HEK293 (cell line): ENCODE results near the gene TNKS2.

Experiments used
- CTCF ChIA-PET: fragments of 350-600 bp; formaldehyde crosslinking; extraction: SDS; loops from one replicate; lab custom pipeline; 2021; ENCODE audit warnings: antibody characterized with exemption; lab: Yijun Ruan, JAX
- POLR2A ChIA-PET: fragments of 300-600 bp; formaldehyde crosslinking; extraction: SDS; loops from one replicate; lab custom pipeline; 2020; ENCODE audit warnings: antibody characterized with exemption, inconsistent platforms; lab: Yijun Ruan, JAX
- H3K27ac ChIP-seq: fragments of 200-500 bp; sonication (Bioruptor generic); 2 replicates; pipeline ENCODE4 v1.5.1; 2014; ENCODE audit warnings: low read depth, low read length, control low read depth, inconsistent platforms; ENCODE audit errors: extremely low read depth
- H3K36me3 ChIP-seq, 2 experiments: fragments of 200-500 bp in 1 of 2; sonication (Bioruptor generic) in 1 of 2; 1 replicate in 1 of 2; 2 replicates in 1 of 2; pipeline ENCODE4 v1.5.1; 2014 to 2017; ENCODE audit warnings: inconsistent platforms in 2 of 2, low read length in 2 of 2; ENCODE audit not compliant: control insufficient read depth in 2 of 2, insufficient read depth in 1 of 2
- H3K4me1 ChIP-seq: fragments of 200-500 bp; sonication (Bioruptor generic); 2 replicates; pipeline ENCODE4 v1.5.1; 2014; ENCODE audit warnings: mild to moderate bottlenecking, low read length, inconsistent platforms; ENCODE audit not compliant: control insufficient read depth, insufficient read depth
- H3K4me3 ChIP-seq: 2 replicates; pipeline ENCODE4 v1.5.1; 2011; ENCODE audit warnings: low read depth, mild to moderate bottlenecking, control low read depth, low read length, moderate library complexity
- H3K9me3 ChIP-seq: fragments of 200-500 bp; sonication (Bioruptor generic); 2 replicates; pipeline ENCODE4 v1.5.1; 2014; ENCODE audit warnings: low read depth, low read length, inconsistent platforms; ENCODE audit not compliant: control insufficient read depth, insufficient read depth
- HOXD13 ChIP-seq: sonication (generic); formaldehyde crosslinking; IDR thresholded peaks from 2 replicates; pipeline ENCODE4 v1.8.0; 2022; ENCODE audit warnings: missing genetic modification reagents, borderline replicate concordance
- PRDM1 ChIP-seq: fragments of 450-650 bp; formaldehyde crosslinking; IDR thresholded peaks from 2 replicates; pipeline ENCODE4; 2016; ENCODE audit warnings: missing biosample characterization, missing genetic modification characterization
- SP2 ChIP-seq: fragments of 450-650 bp; formaldehyde crosslinking; IDR thresholded peaks from 2 replicates; pipeline ENCODE4 v1.5.1; 2016; ENCODE audit warnings: missing biosample characterization, missing genetic modification characterization
- SP7 ChIP-seq: fragments of 450-650 bp; formaldehyde crosslinking; IDR thresholded peaks from 2 replicates; pipeline ENCODE4 v1.5.1; 2016; ENCODE audit warnings: missing biosample characterization, missing genetic modification characterization
- YY2 ChIP-seq: fragments of 450-650 bp; formaldehyde crosslinking; IDR thresholded peaks from 2 replicates; pipeline ENCODE4 v1.5.1; 2016; ENCODE audit warnings: missing biosample characterization, missing genetic modification characterization
- ZBTB17 ChIP-seq: fragments of 450-650 bp; formaldehyde crosslinking; IDR thresholded peaks from 2 replicates; pipeline ENCODE4 v1.5.1; 2016; ENCODE audit warnings: missing biosample characterization, missing genetic modification characterization
- ZBTB21 ChIP-seq: fragments of 450-650 bp; formaldehyde crosslinking; IDR thresholded peaks from 2 replicates; pipeline ENCODE4 v1.5.1; 2017; ENCODE audit warnings: missing biosample characterization, missing genetic modification characterization
- ZEB2 ChIP-seq: fragments of 450-650 bp; formaldehyde crosslinking; IDR thresholded peaks from 2 replicates; pipeline ENCODE4 v1.5.1; 2016; ENCODE audit warnings: missing biosample characterization, missing genetic modification characterization
- ZFHX2 ChIP-seq: fragments of 450-650 bp; formaldehyde crosslinking; conservative IDR thresholded peaks from 2 replicates; pipeline ENCODE4 v1.5.1; 2016; ENCODE audit warnings: missing biosample characterization, missing genetic modification characterization
- ZNF114 ChIP-seq: fragments of 450-650 bp; formaldehyde crosslinking; IDR thresholded peaks from 2 replicates; pipeline ENCODE4 v1.5.0; 2017; ENCODE audit warnings: missing biosample characterization, missing genetic modification characterization
- ZNF16 ChIP-seq: fragments of 450-650 bp; formaldehyde crosslinking; IDR thresholded peaks from 2 replicates; pipeline ENCODE4 v1.5.1; 2016; ENCODE audit warnings: low read depth, missing biosample characterization, missing genetic modification characterization
- ZNF18 ChIP-seq: fragments of 450-650 bp; formaldehyde crosslinking; IDR thresholded peaks from 2 replicates; pipeline ENCODE4 v1.5.1; 2016; ENCODE audit warnings: missing biosample characterization, missing genetic modification characterization
- ZNF184 ChIP-seq: fragments of 450-650 bp; IDR thresholded peaks from 2 replicates; pipeline ENCODE4 v1.5.1; 2018; ENCODE audit warnings: missing biosample characterization, mild to moderate bottlenecking, missing genetic modification characterization
- ZNF280D ChIP-seq: fragments of 450-650 bp; formaldehyde crosslinking; IDR thresholded peaks from 2 replicates; pipeline ENCODE4 v1.5.1; 2016; ENCODE audit warnings: missing biosample characterization, missing genetic modification characterization
- ZNF302 ChIP-seq: fragments of 450-650 bp; formaldehyde crosslinking; IDR thresholded peaks from 2 replicates; pipeline ENCODE4 v1.5.1; 2016; ENCODE audit warnings: missing biosample characterization, missing genetic modification characterization, low read depth
- ZNF341 ChIP-seq: fragments of 450-650 bp; formaldehyde crosslinking; IDR thresholded peaks from 2 replicates; pipeline ENCODE4; 2016; ENCODE audit warnings: low read depth, missing biosample characterization, missing genetic modification characterization
- ZNF362 ChIP-seq: fragments of 450-650 bp; formaldehyde crosslinking; IDR thresholded peaks from 2 replicates; pipeline ENCODE4 v1.5.1; 2016; ENCODE audit warnings: missing biosample characterization, missing genetic modification characterization
- ZNF501 ChIP-seq: fragments of 450-650 bp; formaldehyde crosslinking; IDR thresholded peaks from 2 replicates; pipeline ENCODE4 v1.5.1; 2016; ENCODE audit warnings: missing biosample characterization, missing genetic modification characterization
- ZNF549 ChIP-seq: fragments of 450-650 bp; IDR thresholded peaks from 2 replicates; pipeline ENCODE4 v1.5.1; 2018; ENCODE audit warnings: missing biosample characterization, missing genetic modification characterization, mild to moderate bottlenecking, inconsistent platforms, moderate library complexity
- ZNF560 ChIP-seq: fragments of 450-650 bp; formaldehyde crosslinking; IDR thresholded peaks from 2 replicates; pipeline ENCODE4 v1.5.1; 2017; ENCODE audit warnings: missing biosample characterization, missing genetic modification characterization, borderline replicate concordance
- ZNF580 ChIP-seq: fragments of 450-650 bp; formaldehyde crosslinking; IDR thresholded peaks from 2 replicates; pipeline ENCODE4 v1.5.1; 2016; ENCODE audit warnings: missing biosample characterization, missing genetic modification characterization
- ZNF629 ChIP-seq: fragments of 450-650 bp; formaldehyde crosslinking; IDR thresholded peaks from 2 replicates; pipeline ENCODE4 v1.5.1; 2017; ENCODE audit warnings: missing biosample characterization, missing genetic modification characterization
- ZNF639 ChIP-seq: fragments of 450-650 bp; formaldehyde crosslinking; IDR thresholded peaks from 2 replicates; pipeline ENCODE4 v1.5.1; 2016; ENCODE audit warnings: missing biosample characterization, missing genetic modification characterization
- ZNF658 ChIP-seq: fragments of 450-650 bp; formaldehyde crosslinking; IDR thresholded peaks from 2 replicates; pipeline ENCODE4; 2016; ENCODE audit warnings: missing biosample characterization, missing genetic modification characterization
- ZNF692 ChIP-seq: fragments of 450-650 bp; formaldehyde crosslinking; IDR thresholded peaks from 2 replicates; pipeline ENCODE4 v1.5.1; 2016; ENCODE audit warnings: missing biosample characterization, missing genetic modification characterization
- ZNF701 ChIP-seq: fragments of 450-650 bp; formaldehyde crosslinking; IDR thresholded peaks from 2 replicates; pipeline ENCODE4 v1.5.1; 2016; ENCODE audit warnings: missing biosample characterization, missing genetic modification characterization
- ZNF791 ChIP-seq: fragments of 450-650 bp; formaldehyde crosslinking; IDR thresholded peaks from 2 replicates; pipeline ENCODE4 v1.5.1; 2016; ENCODE audit warnings: missing biosample characterization, missing genetic modification characterization
- ZNF792 ChIP-seq: fragments of 450-650 bp; formaldehyde crosslinking; IDR thresholded peaks from 2 replicates; pipeline ENCODE4 v1.5.1; 2016; ENCODE audit warnings: missing biosample characterization, missing genetic modification characterization
- ZXDB ChIP-seq: fragments of 450-650 bp; formaldehyde crosslinking; IDR thresholded peaks from 2 replicates; pipeline ENCODE4 v1.5.1; 2016; ENCODE audit warnings: missing biosample characterization, missing genetic modification characterization

Gene TNKS2

GRCh38 chr10:91901784-91902677, 103.8 kb downstream of the TNKS2 start:
- H3K9me3 ChIP-seq, result no peaks in the 10 kb centered on the region
- CTCF ChIA-PET, result no interaction called here
- H3K27ac ChIP-seq, result no peak overlapping the region
- H3K4me3 ChIP-seq, result no peak overlapping the region
- POLR2A ChIA-PET, result interaction anchor here (0.6 kb wide), 2 partner anchors 19 to 59 kb away, joined by 3 to 7 read pairs; no protein-coding TSS in a partner anchor
- peaks cover 3% of the 10 kb centered on the region; the same call in 1 of the 2 replicates for H3K4me1 ChIP-seq
- peaks cover 0 to 3% of the 10 kb centered on the region in 2 experiments; a peak in 1 of 3 replicates for H3K36me3 ChIP-seq
- TF ChIP-seq ZBTB17 (tag by site-specific recombination) (peak; percentile 19; the same call in 1 of the 2 replicates), ZNF792 (no peak), YY2 (tag by site-specific recombination) (no peak), ZNF501 (tag by site-specific recombination) (no peak; the same call in 1 of the 2 replicates), ZNF549 (no peak), ZNF114 (no peak), ZNF658 (tag by site-specific recombination) (no peak), ZNF580 (tag by site-specific recombination) (no peak), ZNF560 (tag by site-specific recombination) (no peak), ZNF184 (tag by site-specific recombination) (peak; percentile 82), ZNF280D (tag by site-specific recombination) (no peak), SP7 (tag by site-specific recombination) (peak; percentile 92), ZNF16 (tag by site-specific recombination) (no peak), ZNF692 (tag by site-specific recombination) (0 out of 2 replicates have a peak, but pooled peaks have one; percentile 46), PRDM1 (tag by site-specific recombination) (0 out of 2 replicates have a peak, but pooled peaks have one; percentile 28), ZNF701 (tag by site-specific recombination) (no peak), ZXDB (tag by site-specific recombination) (peak; percentile 59), ZNF362 (no peak), ZFHX2 (tag by site-specific recombination) (no peak), ZNF791 (tag by site-specific recombination) (no peak), ZNF302 (no peak), HOXD13 (no peak), ZNF629 (peak; percentile 86), ZNF639 (tag by site-specific recombination) (peak; percentile 80), ZBTB21 (tag by site-specific recombination) (peak; percentile 61; the same call in 1 of the 2 replicates), ZNF341 (tag by site-specific recombination) (no peak), ZNF18 (tag by site-specific recombination) (0 out of 2 replicates have a peak, but pooled peaks have one; percentile 18), SP2 (tag by site-specific recombination) (no peak), ZEB2 (tag by site-specific recombination) (peak; percentile 70; the same call in 1 of the 2 replicates)
